Measurements from ENCODE around the gene CNPY2.
A peak's percentile ranks its signal among the peaks of the same experiment; 100 is the strongest.
"Not testable (repeated sequence)": the region's sequence is repeated elsewhere in the genome, so short reads cannot be mapped to it uniquely, and the experiment has no call there.

Gene CNPY2

DNA sequence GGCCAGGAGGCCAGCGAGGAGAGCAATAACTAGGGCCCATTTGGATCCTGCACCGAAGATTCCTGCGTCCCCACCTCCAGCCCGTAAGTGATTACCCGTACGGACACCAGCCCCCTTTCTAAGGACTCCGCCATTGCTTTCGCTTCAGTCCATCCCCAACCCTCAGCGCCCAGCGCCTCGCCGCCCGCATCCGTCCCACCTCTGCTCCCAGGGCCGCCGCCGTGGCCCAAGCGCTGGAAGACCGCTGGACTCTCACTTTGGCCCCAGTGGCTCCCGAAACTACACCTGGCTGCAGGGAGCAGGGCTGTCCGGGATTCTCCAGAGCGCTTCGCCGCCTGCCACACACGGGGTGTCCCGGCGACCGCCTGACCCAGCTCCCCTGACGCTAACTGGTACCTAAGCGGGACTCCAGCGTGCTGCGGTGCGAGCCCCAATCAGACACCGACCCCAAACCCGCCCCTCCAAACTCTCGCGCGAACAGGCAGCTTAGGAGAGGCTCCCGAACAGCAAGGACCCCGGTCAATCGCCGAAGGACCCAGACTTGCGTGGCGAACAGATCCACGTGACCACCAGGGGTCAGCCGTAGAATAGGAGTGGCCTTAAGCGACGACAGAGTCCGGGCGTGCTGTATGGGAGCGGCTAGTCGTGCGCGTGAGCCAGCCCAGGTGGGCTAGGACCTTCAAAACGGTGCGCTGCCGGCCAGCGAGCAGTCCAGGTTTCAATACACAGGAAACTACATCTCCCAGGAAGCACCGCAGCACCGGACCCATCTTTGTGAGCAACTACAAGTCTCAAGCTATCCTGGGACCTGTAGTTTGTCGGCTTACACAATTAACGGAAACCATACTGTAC lies at the start of gene CNPY2:
TSS of gene CNPY2 (minus strand) at position 367 of the 852 bp plus-strand sequence. CDS start 771 bp downstream, outside the sequence.
- Mint-ChIP-seq H3K27ac (peak within 1 kb of the TSS; percentile 99), H3K4me1 (ENCODE audit: low read depth) (peaks cover 11% of the 10 kb centered on the region), H3K36me3 (peaks cover 2% of the 10 kb centered on the region), H3K9me3 (ENCODE audit: low read depth) (no peaks in the 10 kb centered on the region), H3K27me3 (no peaks in the 10 kb centered on the region), H3K4me3 (peak within 1 kb of the TSS; percentile 98)

DNA sequence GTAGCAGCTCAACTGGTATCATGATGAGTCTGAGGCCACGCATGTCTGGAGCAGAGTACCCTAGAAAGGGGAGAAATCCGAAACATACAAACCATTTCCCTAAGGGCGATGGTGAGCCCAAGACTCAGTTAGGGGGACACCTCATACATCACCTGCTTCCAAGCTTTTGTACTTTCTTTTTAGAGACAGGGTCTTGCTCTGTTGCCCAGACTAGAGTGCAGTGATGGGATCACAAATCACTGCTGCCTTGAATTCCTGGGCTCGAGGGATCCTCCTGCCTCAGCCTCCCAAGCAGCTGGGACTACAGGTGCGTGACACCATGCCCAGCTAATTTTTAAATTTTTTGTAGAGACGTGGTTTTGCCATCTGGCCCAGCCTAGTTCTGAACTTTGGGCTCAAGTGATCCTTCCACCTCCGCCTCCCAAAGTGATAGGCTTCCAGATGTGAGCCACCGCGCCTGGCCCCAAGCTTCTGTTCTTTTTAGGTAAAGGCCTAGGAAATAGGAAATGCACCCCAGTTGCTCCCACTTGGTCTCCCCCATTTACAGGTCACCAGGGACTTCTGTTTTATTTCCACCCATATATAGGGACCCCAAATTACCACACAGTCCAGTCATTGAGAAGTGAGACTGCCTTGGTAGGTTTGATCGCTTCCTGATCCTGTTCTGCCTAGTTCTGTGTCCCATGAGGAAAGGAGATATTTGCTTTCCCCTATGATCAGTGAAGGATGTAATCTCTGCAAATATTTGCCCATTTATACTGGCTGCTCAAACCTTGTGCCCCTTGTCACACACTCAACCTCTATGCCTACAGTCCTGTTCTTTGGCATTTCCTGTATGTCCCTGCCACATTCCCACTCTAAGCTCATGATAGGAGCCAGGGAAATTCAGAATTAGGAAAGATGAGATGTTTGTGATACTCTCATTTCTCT lies 46.6 kb upstream of the CNPY2 start, which contains the start of gene APOF:
TSS of gene APOF (minus strand) at position 728 of the 930 bp plus-strand sequence. CDS start at position 616, 112 bp downstream.
- Mint-ChIP-seq H3K27ac (peak within 1 kb of the TSS; percentile 98), H3K27me3 (no peaks in the 10 kb centered on the region)

DNA sequence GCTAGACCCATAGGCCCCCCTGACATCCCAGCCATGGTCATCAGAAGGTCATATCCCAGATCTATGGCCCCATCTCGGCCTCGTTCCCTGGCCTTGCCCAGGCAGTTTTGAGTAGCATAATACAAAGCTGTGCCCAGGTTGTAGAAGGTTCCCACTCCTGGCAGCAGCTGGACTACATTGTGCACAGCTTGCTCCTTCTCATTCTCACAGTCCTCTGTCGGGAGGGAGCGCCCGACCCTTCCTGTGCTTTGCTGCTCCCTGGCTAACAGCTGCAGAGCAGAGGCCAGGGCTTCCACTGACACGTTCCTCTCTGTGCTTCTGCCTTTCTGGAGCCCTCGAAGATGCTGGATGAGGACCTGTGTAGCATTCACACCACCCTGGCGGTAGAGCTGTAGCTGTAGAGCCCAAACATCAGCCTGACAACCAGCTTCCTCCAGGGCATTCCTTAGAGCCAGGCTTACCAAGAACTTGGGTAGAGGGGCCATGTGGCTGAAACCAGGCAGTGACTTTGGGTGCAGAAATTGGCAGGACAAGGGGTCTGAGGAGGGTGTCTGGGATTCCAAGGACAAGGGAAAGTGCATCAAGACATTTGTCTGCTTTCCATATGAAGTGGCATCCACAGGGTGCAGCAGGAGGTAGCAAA lies 45.8 kb upstream of the CNPY2 start:
- peak overlapping the region; percentile 95 for H3K4me3 Mint-ChIP-seq
- no peaks in the 10 kb centered on the region for H3K36me3 Mint-ChIP-seq
- H3K27me3 Mint-ChIP-seq: no peaks in the 10 kb centered on the region
- no peaks in the 10 kb centered on the region for H3K9me3 Mint-ChIP-seq (ENCODE audit: low read depth)
- H3K4me1 Mint-ChIP-seq (ENCODE audit: low read depth): peaks cover 31% of the 10 kb centered on the region
- H3K27ac Mint-ChIP-seq: peak overlapping the region; percentile 98

More for the DNA sequence above, 46.6 kb upstream of the CNPY2 start, which contains the start of gene APOF:
- no peaks in the 10 kb centered on the region for H3K36me3 Mint-ChIP-seq
- H3K4me3 Mint-ChIP-seq: peak within 1 kb of the TSS; percentile 95
- no peaks in the 10 kb centered on the region for H3K9me3 Mint-ChIP-seq (ENCODE audit: low read depth)
- H3K4me1 Mint-ChIP-seq (ENCODE audit: low read depth): peaks cover 30% of the 10 kb centered on the region

DNA sequence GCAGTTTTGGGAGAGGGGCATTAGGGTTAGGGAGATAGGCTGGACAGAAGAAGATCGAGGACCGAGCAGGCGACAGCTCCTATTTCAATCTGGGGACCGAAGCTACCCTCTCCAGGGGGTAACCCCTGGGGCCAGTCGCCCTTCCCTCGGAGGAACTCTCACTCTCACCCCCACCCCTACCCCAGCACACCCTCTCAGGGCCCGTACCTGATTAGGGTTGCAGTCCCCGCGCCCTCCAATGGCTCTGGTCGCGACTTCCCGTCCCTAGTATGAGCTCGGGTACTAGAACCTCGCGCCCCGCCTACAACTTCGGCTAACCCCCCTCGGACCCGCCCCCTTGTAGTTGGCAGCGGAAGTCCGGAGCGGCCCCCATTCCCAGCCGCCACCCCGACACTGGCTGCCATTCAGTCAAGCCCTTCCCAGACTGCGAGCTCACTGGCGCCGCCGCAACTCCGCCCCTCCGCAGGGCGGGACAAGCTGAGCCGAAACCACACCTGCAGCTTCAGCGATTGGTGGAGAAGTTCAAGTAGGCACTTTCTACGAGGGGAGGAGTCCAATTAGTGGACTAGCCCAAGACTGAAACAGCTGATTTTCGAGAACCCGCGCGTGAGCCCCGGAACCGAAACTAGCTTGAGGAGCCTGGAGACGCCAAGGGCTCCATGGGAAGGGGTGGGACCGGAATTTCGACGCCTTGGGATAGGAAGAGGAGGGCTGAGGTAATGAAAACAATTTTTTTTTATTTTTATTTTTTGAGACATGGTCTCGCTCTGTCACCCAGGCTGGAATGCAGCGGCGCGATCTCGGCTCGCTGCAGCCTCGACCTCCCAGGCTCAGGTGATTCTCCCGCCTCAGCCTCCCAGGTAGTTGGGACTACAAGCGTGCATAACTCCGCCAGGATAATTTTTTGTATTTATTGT lies 44.3 kb upstream of the CNPY2 start, which contains the start of gene STAT2:
TSS of gene STAT2 (minus strand) at position 257 of the 917 bp plus-strand sequence. CDS start 3,536 bp downstream, outside the sequence.
- H3K9me3 Mint-ChIP-seq (ENCODE audit: low read depth): no peaks in the 10 kb centered on the region
- H3K27me3 Mint-ChIP-seq: no peaks in the 10 kb centered on the region
- peaks cover 35% of the 10 kb centered on the region for H3K4me1 Mint-ChIP-seq (ENCODE audit: low read depth)
- H3K36me3 Mint-ChIP-seq: peaks cover 3% of the 10 kb centered on the region
- peak within 1 kb of the TSS; percentile 95 for H3K4me3 Mint-ChIP-seq
- H3K27ac Mint-ChIP-seq: peak within 1 kb of the TSS; percentile 98

DNA sequence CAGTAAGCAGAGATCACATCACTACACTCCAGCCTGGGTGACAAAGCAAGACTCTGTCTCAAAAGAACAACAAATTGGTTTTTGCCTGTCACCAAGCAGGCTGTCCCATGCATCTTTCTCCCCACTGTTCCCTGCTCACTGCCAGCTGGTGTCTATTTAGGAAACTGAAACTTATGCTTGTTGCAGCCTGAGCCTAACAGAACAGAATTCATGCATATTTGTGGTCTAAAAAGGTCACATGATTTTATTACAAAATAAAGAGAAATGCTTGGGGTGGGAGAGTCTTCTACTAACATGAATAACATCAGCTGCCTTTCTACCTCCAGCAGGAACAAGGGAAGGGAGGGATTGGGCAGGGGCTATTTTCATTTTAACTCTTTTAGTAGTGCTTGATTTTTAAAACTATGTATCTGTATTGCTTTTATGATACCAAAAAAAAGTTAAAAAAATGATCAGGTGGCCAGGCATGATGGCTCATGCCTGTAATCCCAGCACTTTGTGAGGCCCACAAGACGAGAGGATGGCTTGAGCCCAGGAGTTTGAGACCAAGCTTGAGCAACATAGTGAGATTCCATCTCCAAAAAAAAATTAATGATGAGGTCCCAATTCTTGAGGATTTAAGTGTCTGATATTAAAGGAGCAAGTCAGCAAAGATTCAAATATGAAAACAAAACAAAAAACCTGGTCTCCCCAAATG lies 43.2 kb upstream of the CNPY2 start:
- Mint-ChIP-seq H3K27ac (peak overlapping the region; percentile 98), H3K27me3 (no peaks in the 10 kb centered on the region), H3K4me1 (ENCODE audit: low read depth) (peaks cover 35% of the 10 kb centered on the region), H3K4me3 (peak overlapping the region; percentile 95), H3K9me3 (ENCODE audit: low read depth) (no peaks in the 10 kb centered on the region), H3K36me3 (peaks cover 3% of the 10 kb centered on the region)

DNA sequence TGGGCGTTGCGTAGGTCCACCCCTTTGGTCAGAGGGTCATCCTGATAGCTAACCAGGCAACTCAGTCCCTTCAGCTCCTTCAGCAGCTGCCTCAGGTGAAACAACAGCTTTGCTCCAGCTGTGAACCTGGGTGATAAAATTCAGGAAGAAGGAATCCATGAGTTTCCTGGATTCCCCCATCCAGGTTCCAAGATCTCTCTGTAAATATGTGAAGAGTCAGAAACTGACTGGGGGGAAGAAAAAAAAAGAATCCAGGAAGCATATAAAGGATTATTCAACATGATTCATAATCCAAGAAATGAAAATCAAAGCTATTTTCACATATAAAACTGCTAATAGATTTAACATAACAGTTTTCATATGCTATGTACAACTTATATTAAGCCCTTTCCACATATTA lies 35.5 kb upstream of the CNPY2 start:
- Mint-ChIP-seq H3K4me3 (no peak overlapping the region), H3K36me3 (peaks cover 7% of the 10 kb centered on the region), H3K9me3 (ENCODE audit: low read depth) (no peaks in the 10 kb centered on the region), H3K27me3 (no peaks in the 10 kb centered on the region), H3K4me1 (ENCODE audit: low read depth) (peaks cover 3% of the 10 kb centered on the region), H3K27ac (no peak overlapping the region)

DNA sequence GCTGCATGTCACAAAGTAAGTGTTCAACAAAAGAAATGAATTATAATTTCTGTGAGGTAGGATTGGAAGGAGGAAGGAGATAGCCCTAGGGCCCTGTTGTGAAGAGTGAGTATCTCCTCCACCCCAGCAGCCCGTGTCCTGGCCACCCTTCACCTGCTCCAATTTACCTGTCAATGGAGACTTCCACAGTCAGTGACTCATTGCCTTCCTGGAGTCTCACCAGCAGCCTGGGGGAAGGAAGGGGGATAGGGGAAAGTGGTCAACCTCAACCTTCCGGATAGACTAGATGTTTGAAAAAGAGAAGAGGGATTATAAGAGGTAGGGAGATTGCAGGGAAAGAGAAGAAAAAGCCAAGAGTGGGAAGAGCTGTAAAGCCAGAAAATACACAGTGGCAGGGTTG lies 34.9 kb upstream of the CNPY2 start:
- Mint-ChIP-seq H3K4me1 (ENCODE audit: low read depth) (peaks cover under 1% of the 10 kb centered on the region), H3K27ac (peak overlapping the region; percentile 68), H3K4me3 (no peak overlapping the region), H3K9me3 (ENCODE audit: low read depth) (no peaks in the 10 kb centered on the region), H3K27me3 (no peaks in the 10 kb centered on the region), H3K36me3 (peaks cover 8% of the 10 kb centered on the region)

DNA sequence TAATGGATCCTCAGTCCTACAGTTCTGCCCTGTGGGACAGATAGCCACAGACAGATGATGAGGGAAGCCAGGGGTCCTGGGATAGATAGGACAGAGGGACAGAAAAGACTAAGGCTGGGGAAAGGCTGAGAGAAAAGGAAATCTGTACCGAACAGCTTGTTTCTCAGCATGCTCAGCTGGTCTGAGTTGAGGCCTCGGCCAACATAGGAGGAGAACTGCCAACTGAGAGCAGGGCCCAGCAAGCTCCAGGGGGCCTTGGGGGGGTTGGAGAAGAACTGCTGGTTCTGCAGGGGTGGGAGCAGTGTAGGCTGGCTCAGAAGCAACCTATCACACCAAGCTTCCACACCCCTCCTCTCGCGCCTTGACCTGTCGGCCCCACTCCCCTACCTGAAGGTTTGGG lies 33.0 kb upstream of the CNPY2 start:
- peaks cover 8% of the 10 kb centered on the region for H3K36me3 Mint-ChIP-seq
- no peaks in the 10 kb centered on the region for H3K4me1 Mint-ChIP-seq (ENCODE audit: low read depth)
- no peak overlapping the region for H3K27ac Mint-ChIP-seq
- H3K9me3 Mint-ChIP-seq (ENCODE audit: low read depth): no peaks in the 10 kb centered on the region
- no peak overlapping the region for H3K4me3 Mint-ChIP-seq
- H3K27me3 Mint-ChIP-seq: no peaks in the 10 kb centered on the region

DNA sequence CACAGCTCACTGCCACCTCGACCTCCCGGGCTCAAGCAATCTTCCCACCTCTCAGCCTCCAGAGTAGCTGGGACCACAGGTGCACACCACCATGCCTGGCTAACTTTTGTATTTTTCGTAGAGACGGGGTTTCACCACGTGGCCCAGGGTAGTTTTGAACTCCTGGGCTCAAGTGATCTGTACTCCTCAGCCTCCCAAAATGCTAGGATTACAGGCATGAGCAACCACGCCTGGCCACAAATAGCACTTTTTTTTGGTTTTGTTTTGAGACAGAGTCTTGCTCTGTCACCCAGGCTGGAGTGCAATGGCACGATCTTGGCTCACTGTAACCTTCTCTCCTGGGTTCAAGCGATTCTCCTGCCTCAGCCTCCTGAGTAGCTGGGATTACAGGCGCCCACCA lies 31.5 kb upstream of the CNPY2 start:
- not testable (repeated sequence) for H3K27ac Mint-ChIP-seq; H3K36me3 Mint-ChIP-seq; H3K9me3 Mint-ChIP-seq (ENCODE audit: low read depth)

DNA sequence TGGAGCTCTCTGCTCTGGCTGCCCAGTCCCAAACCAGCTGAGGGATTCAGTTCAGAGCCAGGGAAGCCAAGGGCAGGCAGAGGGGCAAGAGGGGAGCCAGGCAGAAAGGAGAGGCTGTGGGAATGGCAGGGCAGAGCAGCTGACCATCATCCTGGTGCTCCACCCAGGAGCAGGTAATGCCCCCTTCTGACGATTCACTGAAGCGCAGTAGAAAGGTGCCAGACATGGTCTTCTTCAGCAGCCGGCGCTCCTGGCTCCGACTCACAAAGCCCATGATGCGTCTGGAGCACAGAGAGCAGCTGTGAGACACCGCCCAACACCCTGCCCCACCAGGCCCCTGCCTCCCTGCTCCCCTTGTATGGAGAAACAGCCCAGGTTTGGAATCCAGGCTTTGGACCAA lies 30.9 kb upstream of the CNPY2 start:
- H3K27ac Mint-ChIP-seq: no peak overlapping the region

More for the DNA sequence above, 31.5 kb upstream of the CNPY2 start:
- H3K4me3 Mint-ChIP-seq; H3K4me1 Mint-ChIP-seq (ENCODE audit: low read depth); H3K27me3 Mint-ChIP-seq: not testable (repeated sequence)

DNA sequence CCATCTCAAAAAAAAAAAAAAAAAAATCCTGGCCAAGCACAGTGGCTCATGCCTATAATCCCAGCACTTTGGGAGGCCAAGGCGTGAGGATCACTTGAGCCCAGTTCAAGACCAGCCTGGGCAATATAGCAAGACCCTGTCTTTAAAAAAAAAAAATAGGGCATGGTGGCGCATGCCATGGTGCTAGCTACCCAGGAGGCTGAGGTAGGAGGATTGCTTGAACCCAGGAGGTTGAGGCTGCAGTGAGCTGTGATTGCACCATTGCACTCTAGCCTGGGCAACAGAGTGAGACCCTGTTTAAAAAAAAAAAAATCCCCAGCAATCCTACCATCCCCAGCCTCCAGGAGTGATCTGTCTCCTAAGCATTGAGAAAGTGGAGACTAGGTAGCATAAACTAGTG lies 26.5 kb upstream of the CNPY2 start:
- H3K27ac Mint-ChIP-seq: peak overlapping the region; percentile 24
- H3K36me3 Mint-ChIP-seq: peaks cover 16% of the 10 kb centered on the region
- H3K9me3 Mint-ChIP-seq (ENCODE audit: low read depth): not testable (repeated sequence)

More for the DNA sequence above, 30.9 kb upstream of the CNPY2 start:
- H3K27me3 Mint-ChIP-seq: no peaks in the 10 kb centered on the region
- H3K36me3 Mint-ChIP-seq: peaks cover 8% of the 10 kb centered on the region
- no peak overlapping the region for H3K4me3 Mint-ChIP-seq
- no peaks in the 10 kb centered on the region for H3K9me3 Mint-ChIP-seq (ENCODE audit: low read depth)
- H3K4me1 Mint-ChIP-seq (ENCODE audit: low read depth): peaks cover under 1% of the 10 kb centered on the region

DNA sequence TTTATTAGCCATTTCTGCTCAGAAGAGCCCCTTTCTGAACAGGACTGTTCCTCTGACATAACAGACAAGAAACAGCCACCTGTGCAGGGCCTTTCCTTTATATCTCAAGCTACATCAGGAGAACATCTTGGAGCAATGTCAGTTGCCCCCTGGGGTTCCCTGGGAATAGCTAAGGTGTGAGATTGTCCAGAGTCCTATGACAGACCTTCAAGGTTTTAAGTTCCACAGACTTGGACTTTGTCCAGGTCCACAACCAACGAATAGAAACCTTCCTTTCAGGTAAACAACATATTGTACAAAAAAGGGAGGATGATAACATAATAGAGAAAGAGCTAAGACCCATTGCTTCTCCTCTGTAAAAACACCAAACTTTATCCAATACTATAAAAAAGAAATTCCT lies 25.8 kb upstream of the CNPY2 start:
- H3K4me3 Mint-ChIP-seq: no peak overlapping the region
- H3K27ac Mint-ChIP-seq: peak overlapping the region; percentile 76
- H3K27me3 Mint-ChIP-seq: no peaks in the 10 kb centered on the region
- H3K4me1 Mint-ChIP-seq (ENCODE audit: low read depth): peaks cover 43% of the 10 kb centered on the region
- H3K36me3 Mint-ChIP-seq: peaks cover 16% of the 10 kb centered on the region
- no peaks in the 10 kb centered on the region for H3K9me3 Mint-ChIP-seq (ENCODE audit: low read depth)

More for the DNA sequence above, 26.5 kb upstream of the CNPY2 start:
- H3K4me1 Mint-ChIP-seq (ENCODE audit: low read depth): peaks cover 38% of the 10 kb centered on the region
- H3K27me3 Mint-ChIP-seq, H3K4me3 Mint-ChIP-seq: not testable (repeated sequence)

DNA sequence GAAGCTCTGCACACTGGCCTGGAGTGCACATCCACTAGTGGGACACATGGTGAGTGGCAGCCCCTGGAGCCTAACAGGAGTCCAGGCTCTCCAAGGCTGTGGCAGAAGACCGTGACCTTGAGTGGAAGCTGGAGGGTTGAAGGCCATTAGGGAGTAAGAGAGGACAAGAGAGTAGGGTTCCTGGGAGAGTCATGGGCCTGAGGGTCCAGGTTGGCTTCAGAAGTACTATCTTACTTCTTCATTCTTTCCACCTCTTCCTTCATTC lies 23.3 kb upstream of the CNPY2 start:
- H3K36me3 Mint-ChIP-seq: peaks cover 11% of the 10 kb centered on the region
- H3K4me1 Mint-ChIP-seq (ENCODE audit: low read depth): peaks cover 51% of the 10 kb centered on the region
- peak overlapping the region; percentile 100 for H3K27ac Mint-ChIP-seq
- peak overlapping the region; percentile 98 for H3K4me3 Mint-ChIP-seq
- no peaks in the 10 kb centered on the region for H3K9me3 Mint-ChIP-seq (ENCODE audit: low read depth)
- H3K27me3 Mint-ChIP-seq: no peaks in the 10 kb centered on the region

All from activated naive CD8-positive, alpha-beta T cell (primary cell).